Left ventricle myocardium inferior (tissue), 1 donor: ENCODE data around the gene PTPRO. TPM values are rescaled to one million over a fixed set of nuclear protein-coding genes. Genes with fewer than 3 reads are reported as not detected.

Experiments used
- DNase-seq: peaks from one replicate; pipeline ENCODE4 v3.0.0-alpha.2; 2020
- H3K27ac ChIP-seq: fragments of 200-600 bp; replicated peaks from 2 replicates; pipeline ENCODE4 v1.8.0; 2021
- H3K27me3 ChIP-seq: fragments of 200-600 bp; 2 replicates; pipeline ENCODE4 v1.8.0; 2021; ENCODE audit warnings: low read depth
- H3K36me3 ChIP-seq: fragments of 200-600 bp; 2 replicates; pipeline ENCODE4 v1.8.0; 2021
- H3K4me1 ChIP-seq: fragments of 200-600 bp; 2 replicates; pipeline ENCODE4 v1.8.0; 2021
- H3K4me3 ChIP-seq: fragments of 200-600 bp; 2 replicates; pipeline ENCODE4 v1.8.0; 2021; ENCODE audit warnings: mild to moderate bottlenecking, moderate library complexity
- H3K9me3 ChIP-seq: fragments of 200-600 bp; replicated peaks from 2 replicates; pipeline ENCODE4 v1.8.0; 2021
- CTCF ChIP-seq: fragments of 200-600 bp; IDR thresholded peaks from 2 replicates; pipeline ENCODE4 v1.8.0; 2021; ENCODE audit warnings: antibody characterized with exemption, mild to moderate bottlenecking, borderline replicate concordance
- intact Hi-C: fragments of 100-400 bp; cut with micrococcal nuclease; formaldehyde crosslinking; loops from one replicate; pipeline ENCODE4 v1.11.0; 2022
- total RNA-seq: library from RNA; stranded (reverse); fragmentation: NEBNext Ultra II Directional; extraction: Animal tissue kit (Norgen Biotek cat#: 25700); gene quantifications from one replicate; pipeline ENCODE4 v1.2.1, GENCODE V29; 2021
- donor health status: DM: no; HTN: yes; CAD: no; lungs with severe emphysema.

PTPRO gene
- total RNA-seq, 1 donor from 2014 or later: 0.82 TPM

- no peak for DNase-seq
- intact Hi-C loops: no loop called here
- H3K4me3 ChIP-seq: no peak overlapping the region
- H3K27ac ChIP-seq: no peak overlapping the region
- no peaks in the 10 kb centered on the region for H3K36me3 ChIP-seq
- H3K9me3 ChIP-seq: no peaks in the 10 kb centered on the region
- H3K4me1 ChIP-seq: no peaks in the 10 kb centered on the region
- peaks cover 13% of the 10 kb centered on the region for H3K27me3 ChIP-seq
- TF ChIP-seq CTCF: no peak
Observed at GRCh38 chr12:15481846-15482245, 159.5 kb downstream of the PTPRO start.

- intact Hi-C loops: no loop called here
- Histone ChIP-seq H3K4me1 (no peaks in the 10 kb centered on the region), H3K36me3 (no peaks in the 10 kb centered on the region), H3K27ac (no peak overlapping the region), H3K27me3 (peaks cover 17% of the 10 kb centered on the region), H3K9me3 (no peaks in the 10 kb centered on the region), H3K4me3 (no peak overlapping the region)
- no peak for DNase-seq
- no peak for TF ChIP-seq CTCF
Observed at GRCh38 chr12:15485466-15485865, 163.2 kb downstream of the PTPRO start.

GRCh38 chr12:15486859-15487258, 164.6 kb downstream of the PTPRO start:
- H3K4me3 ChIP-seq: no peak overlapping the region
- intact Hi-C loops: no loop called here
- H3K27ac ChIP-seq: no peak overlapping the region
- no peaks in the 10 kb centered on the region for H3K36me3 ChIP-seq
- H3K4me1 ChIP-seq: no peaks in the 10 kb centered on the region
- H3K27me3 ChIP-seq: peaks cover 16% of the 10 kb centered on the region
- no peaks in the 10 kb centered on the region for H3K9me3 ChIP-seq
- no peak for DNase-seq
- TF ChIP-seq CTCF: no peak

- peaks cover 16% of the 10 kb centered on the region for H3K27me3 ChIP-seq
- H3K9me3 ChIP-seq: peaks cover 13% of the 10 kb centered on the region
- no peak for TF ChIP-seq CTCF
- no peak for DNase-seq
- no peaks in the 10 kb centered on the region for H3K4me1 ChIP-seq
- intact Hi-C loops: no loop called here
- H3K36me3 ChIP-seq: no peaks in the 10 kb centered on the region
- H3K27ac ChIP-seq: no peak overlapping the region
- H3K4me3 ChIP-seq: no peak overlapping the region
Observed at GRCh38 chr12:15488481-15488880, 166.2 kb downstream of the PTPRO start.

GRCh38 chr12:15494329-15495046, 172.2 kb downstream of the PTPRO start:
- H3K9me3 ChIP-seq: peaks cover 15% of the 10 kb centered on the region
- no peaks in the 10 kb centered on the region for H3K27me3 ChIP-seq
- no peak for TF ChIP-seq CTCF
- no peaks in the 10 kb centered on the region for H3K36me3 ChIP-seq
- intact Hi-C loops: loop anchor here (10.0 kb wide), 1 partner anchor 190 kb away; no protein-coding TSS in a partner anchor
- no peak overlapping the region for H3K27ac ChIP-seq
- H3K4me1 ChIP-seq: no peaks in the 10 kb centered on the region
- no peak overlapping the region for H3K4me3 ChIP-seq
- DNase-seq: no peak
